ENCODE data around the gene GLOD4.
"Not testable (repeated sequence)": the region's sequence is repeated elsewhere in the genome, so short reads cannot be mapped to it uniquely, and the experiment has no call there.

The GLOD4 gene

GRCh38 chr17:789160-789840 is 7.2 kb upstream of the GLOD4 start:
- no peak for DNase-seq (ENCODE audit: low read depth)
- H3K4me3 ChIP-seq (ENCODE audit: low read depth, low read length), result no peak overlapping the region
- TF ChIP-seq CTCF (IDR thresholded peaks at IDR 0.05; ENCODE audit: control insufficient read depth, extremely low read depth, insufficient read depth), result no peak

- no peak for TF ChIP-seq CTCF (IDR thresholded peaks at IDR 0.05; ENCODE audit: control insufficient read depth, extremely low read depth, insufficient read depth)
- H3K4me3 ChIP-seq (ENCODE audit: low read depth, low read length), result no peak overlapping the region
- no peak for DNase-seq (ENCODE audit: low read depth)
These were observed 6.5 kb upstream of the GLOD4 start for GRCh38 chr17:788551-788950.

GRCh38 chr17:787641-788221 is 5.7 kb upstream of the GLOD4 start:
- H3K4me3 ChIP-seq (ENCODE audit: low read depth, low read length), result no peak overlapping the region
- no peak for DNase-seq (ENCODE audit: low read depth)
- TF ChIP-seq CTCF (IDR thresholded peaks at IDR 0.05; ENCODE audit: control insufficient read depth, extremely low read depth, insufficient read depth), result no peak

GRCh38 chr17:785901-786300 is 3.8 kb upstream of the GLOD4 start:
- not testable (repeated sequence) for DNase-seq (ENCODE audit: low read depth); H3K4me3 ChIP-seq (ENCODE audit: low read depth, low read length)

- no peak for DNase-seq (ENCODE audit: low read depth)
These were observed 2.1 kb upstream of the GLOD4 start for GRCh38 chr17:784143-784542.

GRCh38 chr17:778096-778495 is 4.0 kb downstream of the GLOD4 start:
- no peak overlapping the region for H3K4me3 ChIP-seq (ENCODE audit: low read depth, low read length)
- no peak for TF ChIP-seq CTCF (IDR thresholded peaks at IDR 0.05; ENCODE audit: control insufficient read depth, extremely low read depth, insufficient read depth)
- no peak for DNase-seq (ENCODE audit: low read depth)

More at GRCh38 chr17:784143-784542, 2.1 kb upstream of the GLOD4 start:
- TF ChIP-seq CTCF (IDR thresholded peaks at IDR 0.05; ENCODE audit: control insufficient read depth, extremely low read depth, insufficient read depth), result no peak
- H3K4me3 ChIP-seq (ENCODE audit: low read depth, low read length), result no peak overlapping the region

GRCh38 chr17:774313-774584 is 7.8 kb downstream of the GLOD4 start:
- no peak overlapping the region for H3K4me3 ChIP-seq (ENCODE audit: low read depth, low read length)
- TF ChIP-seq CTCF (IDR thresholded peaks at IDR 0.05; ENCODE audit: control insufficient read depth, extremely low read depth, insufficient read depth), result no peak
- no peak for DNase-seq (ENCODE audit: low read depth)

All from LNCaP clone FGC (cell line).